Naive thymus-derived CD4-positive, alpha-beta T cell (primary cell): ENCODE results near the gene PRPF19. TPM values are rescaled to one million over a fixed set of nuclear protein-coding genes. Genes with fewer than 3 reads are reported as not detected.
A peak's percentile ranks its signal among the peaks of the same experiment; 100 is the strongest.

Experiments used
- ATAC-seq: fragments of 150-1000 bp; cut with Tn5 transposase; 2 replicates; pipeline ENCODE4 v1.10.0; 2021; ENCODE audit warnings: mild to moderate bottlenecking, moderate library complexity
- CTCF ChIA-PET: fragments of 350-600 bp; sonication (Branson Sonifier 250); formaldehyde crosslinking; loops from one replicate; lab custom pipeline; 2021; ENCODE audit warnings: antibody characterized with exemption; lab: Charles Lee
- POLR2A ChIA-PET: fragments of 350-600 bp; sonication (Branson Sonifier 250); formaldehyde crosslinking; loops from one replicate; lab custom pipeline; 2021; ENCODE audit warnings: antibody characterized with exemption, inconsistent platforms; lab: Charles Lee
- DNase-seq, 9 donors: peaks; one replicate each; pipeline versions ENCODE4 v3.0.0 to v3.0.0-alpha.2; 2020 to 2022; ENCODE audit warnings: mixed read lengths in 1 of 9
- H3K27ac ChIP-seq: one replicate; pipeline ENCODE4 v1.7.0; 2013; ENCODE audit warnings: mild to moderate bottlenecking, low read depth, low read length, moderate library complexity
- H3K27me3 ChIP-seq, 2 donors: one replicate each; pipeline ENCODE4 v1.7.0; 2013; ENCODE audit warnings: low read length in 2 of 2, mild to moderate bottlenecking in 2 of 2, moderate library complexity in 2 of 2; ENCODE audit not compliant: control insufficient read depth in 2 of 2, insufficient read depth in 2 of 2
- H3K36me3 ChIP-seq, 3 experiments: 1 replicate in 2 of 3; 2 replicates in 1 of 3; pipeline ENCODE4 v1.7.0; 2013; ENCODE audit warnings: low read length in 3 of 3, mild to moderate bottlenecking in 3 of 3, moderate library complexity in 1 of 3; ENCODE audit not compliant: insufficient read depth in 3 of 3, control insufficient read depth in 2 of 3
- H3K4me1 ChIP-seq, 2 donors: one replicate each; pipeline ENCODE4 v1.7.0; 2013; ENCODE audit warnings: low read length in 2 of 2, mild to moderate bottlenecking in 2 of 2, moderate library complexity in 1 of 2; ENCODE audit not compliant: control insufficient read depth in 2 of 2, insufficient read depth in 2 of 2
- H3K4me3 ChIP-seq: 2 replicates; pipeline ENCODE4 v1.7.0; 2013; ENCODE audit warnings: mild to moderate bottlenecking, low read length
- H3K9me3 ChIP-seq, 3 experiments: 1 replicate in 2 of 3; 2 replicates in 1 of 3; pipeline ENCODE4 v1.7.0; 2013; ENCODE audit warnings: low read length in 3 of 3; ENCODE audit not compliant: control insufficient read depth in 2 of 3
- H3K27ac Mint-ChIP-seq, 9 donors: one replicate each; pipeline ENCODE4 v1.8.0; 2020 to 2022; ENCODE audit warnings: mixed read lengths in 9 of 9, mild to moderate bottlenecking in 8 of 9, moderate library complexity in 5 of 9, inconsistent platforms in 2 of 9
- H3K27me3 Mint-ChIP-seq, 5 donors: one replicate each; pipeline ENCODE4 v1.8.0; 2021 to 2022; ENCODE audit warnings: mixed read lengths in 5 of 5, mild to moderate bottlenecking in 1 of 5
- H3K36me3 Mint-ChIP-seq, 5 donors: one replicate each; pipeline ENCODE4 v1.8.0; 2020 to 2022; ENCODE audit warnings: mixed read lengths in 5 of 5, mild to moderate bottlenecking in 3 of 5, inconsistent platforms in 1 of 5
- H3K4me1 Mint-ChIP-seq, 7 donors: one replicate each; pipeline ENCODE4 v1.8.0; 2020 to 2022; ENCODE audit warnings: mixed read lengths in 7 of 7, mild to moderate bottlenecking in 3 of 7, inconsistent platforms in 1 of 7
- H3K4me3 Mint-ChIP-seq, 10 donors: one replicate each; pipeline ENCODE4 v1.8.0; 2020 to 2022; ENCODE audit warnings: mild to moderate bottlenecking in 10 of 10, mixed read lengths in 10 of 10, moderate library complexity in 6 of 10, inconsistent platforms in 2 of 10
- H3K9me3 Mint-ChIP-seq, 11 donors: one replicate each; pipeline ENCODE4 v1.8.0; 2020 to 2022; ENCODE audit warnings: mixed read lengths in 11 of 11, mild to moderate bottlenecking in 4 of 11, inconsistent platforms in 1 of 11, moderate library complexity in 1 of 11
- intact Hi-C, 2 donors: fragments of 100-400 bp; cut with micrococcal nuclease; formaldehyde crosslinking; loops; one replicate each; pipeline ENCODE4 v1.15.1; 2023
- polyA plus RNA-seq, 2 donors: library from polyadenylated mRNA; unstranded; fragments of 300-500 nt; fragmentation: Illumina TruSeq; gene quantifications; one replicate each; pipeline ENCODE4 v1.2.3, GENCODE V29; 2021
- total RNA-seq, 6 experiments: library from RNA in 5 of 6; stranded (reverse) in 5 of 6; gene quantifications; 1 replicate in 5 of 6; 2 replicates in 1 of 6; pipeline ENCODE4 v1.2.3 and lab custom pipeline; 2021 to 2026

Gene PRPF19
- total and polyA plus RNA-seq, 7 experiments from 2014 or later, result 17.9 to 139 (median 76.6) TPM

DNA sequence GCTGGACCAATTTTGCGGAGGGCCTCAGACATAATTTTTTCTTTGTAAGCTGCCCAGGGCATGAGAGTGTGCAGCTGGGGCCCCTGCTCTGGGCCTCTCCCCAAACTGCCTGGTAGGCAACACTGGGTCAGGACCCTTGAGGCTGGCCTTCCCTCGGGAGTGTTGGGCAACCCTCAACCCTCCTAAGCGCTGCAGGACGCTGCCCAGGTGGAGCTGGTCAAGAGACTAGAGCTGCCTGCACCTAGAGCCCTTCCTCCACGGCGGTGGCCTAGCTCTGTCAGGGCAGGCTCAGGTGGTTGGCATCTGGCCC, 17.4 kb upstream of the PRPF19 start:
- Mint-ChIP-seq H3K4me1 (peaks cover 8 to 19% (median 16%) of the 10 kb centered on the region in 7 donors), H3K4me3 (peak overlapping the region; percentile 42 to 80 (median 56)), H3K27me3 (peaks cover 5 to 28% (median 15%) of the 10 kb centered on the region in 5 donors), H3K9me3 (no peaks in the 10 kb centered on the region), H3K36me3 (peaks cover 19 to 43% (median 33%) of the 10 kb centered on the region in 5 donors), H3K27ac (no peak overlapping the region)
- peak overlapping the region; percentile 43 for H3K4me3 ChIP-seq
- H3K9me3 ChIP-seq, result no peaks in the 10 kb centered on the region
- DNase-seq (no peak), ATAC-seq (no peak)
- peaks cover 4 to 6% of the 10 kb centered on the region in 2 donors for H3K27me3 ChIP-seq
- peaks cover 4 to 18% of the 10 kb centered on the region in 2 donors for H3K4me1 ChIP-seq
- CTCF ChIA-PET, result interaction anchor here (0.6 to 1.1 kb wide), 4 partner anchors 10 to 432 kb away, joined by 3 to 5 read pairs (median 4); partner anchors contain the start of gene TMEM109
- peaks cover 12 to 38% (median 21%) of the 10 kb centered on the region in 3 experiments for H3K36me3 ChIP-seq
- intact Hi-C loops, result loop anchor here in 1 of 2 donors (1.0 kb wide), 1 partner anchor 9 kb away; the partner anchor contains the start of gene TMEM109
- POLR2A ChIA-PET, result interaction anchor here (0.8 to 1.2 kb wide), 4 partner anchors 9 to 183 kb away, joined by 3 to 5 read pairs (median 3); partner anchors contain the start of gene TMEM109
- H3K27ac ChIP-seq, result no peak overlapping the region

DNA sequence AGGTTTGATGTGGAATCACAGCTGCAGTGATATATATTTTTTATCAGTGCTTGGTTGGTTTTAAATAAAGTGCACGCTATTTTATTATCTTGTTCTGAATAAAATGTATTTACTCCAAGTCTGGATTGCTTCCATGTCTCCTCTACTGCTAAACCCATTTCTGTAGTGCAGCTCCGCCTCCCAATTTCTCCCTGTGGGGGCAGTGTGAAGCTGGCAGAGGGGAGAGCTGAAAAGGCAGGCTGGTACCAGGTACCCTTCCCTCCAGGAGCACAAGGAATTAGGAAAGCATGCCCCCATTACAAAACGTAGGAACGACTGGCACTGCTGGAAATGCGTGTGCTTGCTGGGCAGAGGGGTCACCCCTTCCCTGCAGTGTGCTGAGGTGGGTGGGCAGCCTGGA, 16.9 kb upstream of the PRPF19 start:
- Mint-ChIP-seq H3K36me3 (peaks cover 19 to 44% (median 33%) of the 10 kb centered on the region in 5 donors), H3K9me3 (no peaks in the 10 kb centered on the region), H3K27me3 (peaks cover 5 to 28% (median 15%) of the 10 kb centered on the region in 5 donors)

DNA sequence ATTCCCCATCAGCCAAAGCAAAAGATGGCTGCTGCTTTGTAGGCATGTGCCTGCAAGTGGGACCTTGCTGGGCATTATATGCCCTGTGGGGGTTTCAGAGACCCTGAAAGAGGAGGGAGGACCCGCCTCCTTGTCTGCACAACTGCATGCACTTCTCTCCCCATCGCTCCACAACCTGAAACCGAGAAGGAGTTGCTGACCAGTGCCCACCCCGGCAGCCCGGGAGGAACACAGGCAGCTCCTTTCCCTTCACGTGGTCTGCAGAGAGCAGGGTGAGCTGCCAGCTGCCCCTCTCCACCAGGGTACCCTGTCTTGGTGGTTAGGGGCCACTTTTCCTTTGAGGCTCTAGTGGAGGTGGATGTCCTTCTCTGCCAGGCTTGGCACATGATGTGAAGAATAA, 16.5 kb upstream of the PRPF19 start:
- Histone ChIP-seq H3K4me1 (peaks cover 4 to 18% of the 10 kb centered on the region in 2 donors), H3K27ac (no peak overlapping the region), H3K27me3 (peaks cover 4 to 6% of the 10 kb centered on the region in 2 donors), H3K36me3 (peaks cover 12 to 38% (median 25%) of the 10 kb centered on the region in 3 experiments), H3K4me3 (no peak overlapping the region), H3K9me3 (no peaks in the 10 kb centered on the region)
- no peaks in the 10 kb centered on the region for H3K9me3 Mint-ChIP-seq
- no peak for DNase-seq
- ATAC-seq, result no peak
- H3K4me1 Mint-ChIP-seq, result peaks cover 12 to 21% (median 16%) of the 10 kb centered on the region in 7 donors
- no peak overlapping the region for H3K27ac Mint-ChIP-seq
- intact Hi-C loops, result loop anchor here in 1 of 2 donors (1.0 kb wide), 1 partner anchor 9 kb away; the partner anchor contains the start of gene TMEM109
- ChIA-PET POLR2A (interaction anchor here (1.0 kb wide), 1 partner anchor 10 kb away, joined by 3 read pairs; no protein-coding TSS in a partner anchor), CTCF (interaction anchor here (0.6 to 1.1 kb wide), 2 partner anchors 9 to 433 kb away, joined by 3 read pairs; partner anchors contain the start of gene TMEM109)
- H3K27me3 Mint-ChIP-seq, result peaks cover 5 to 28% (median 15%) of the 10 kb centered on the region in 5 donors
- H3K36me3 Mint-ChIP-seq, result peaks cover 19 to 47% (median 33%) of the 10 kb centered on the region in 5 donors
- H3K4me3 Mint-ChIP-seq, result no peak overlapping the region

More for the DNA sequence above, 16.9 kb upstream of the PRPF19 start:
- no peak for ATAC-seq
- no peak overlapping the region for H3K27ac Mint-ChIP-seq
- Histone ChIP-seq H3K4me3 (no peak overlapping the region), H3K9me3 (no peaks in the 10 kb centered on the region), H3K27me3 (peaks cover 4 to 6% of the 10 kb centered on the region in 2 donors), H3K36me3 (peaks cover 12 to 38% (median 25%) of the 10 kb centered on the region in 3 experiments), H3K27ac (no peak overlapping the region), H3K4me1 (peaks cover 4 to 18% of the 10 kb centered on the region in 2 donors)
- peak overlapping the region in 8 of 10 donors; percentile 37 to 76 (median 65) for H3K4me3 Mint-ChIP-seq
- H3K4me1 Mint-ChIP-seq, result peaks cover 8 to 19% (median 16%) of the 10 kb centered on the region in 7 donors
- ChIA-PET POLR2A (interaction anchor here (0.9 to 1.2 kb wide), 3 partner anchors 8 to 10 kb away, joined by 3 to 5 read pairs (median 3); partner anchors contain the start of gene TMEM109), CTCF (interaction anchor here (0.6 to 1.1 kb wide), 3 partner anchors 10 to 433 kb away, joined by 3 to 5 read pairs (median 3); partner anchors contain the start of gene TMEM109)
- intact Hi-C loops, result loop anchor here in 1 of 2 donors (1.0 kb wide), 1 partner anchor 9 kb away; the partner anchor contains the start of gene TMEM109
- no peak for DNase-seq

DNA sequence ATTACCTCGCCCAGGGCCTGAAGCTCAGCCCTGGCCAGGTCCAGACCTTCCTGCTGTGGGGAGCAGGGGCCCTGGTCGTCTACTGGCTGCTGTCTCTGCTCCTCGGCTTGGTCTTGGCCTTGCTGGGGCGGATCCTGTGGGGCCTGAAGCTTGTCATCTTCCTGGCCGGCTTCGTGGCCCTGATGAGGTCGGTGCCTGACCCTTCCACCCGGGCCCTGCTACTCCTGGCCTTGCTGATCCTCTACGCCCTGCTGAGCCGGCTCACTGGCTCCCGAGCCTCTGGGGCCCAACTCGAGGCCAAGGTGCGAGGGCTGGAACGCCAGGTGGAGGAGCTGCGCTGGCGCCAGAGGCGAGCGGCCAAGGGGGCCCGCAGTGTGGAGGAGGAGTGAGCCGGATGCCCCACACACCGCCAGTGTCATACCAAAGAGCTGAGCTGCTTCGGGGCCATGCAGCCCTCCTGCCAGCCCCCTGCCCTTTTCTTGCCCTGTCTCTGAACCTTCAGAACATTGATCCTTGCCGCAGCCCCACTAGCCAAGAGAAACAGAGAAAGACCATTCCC, 15.5 kb upstream of the PRPF19 start:
- Histone ChIP-seq H3K4me1 (peaks cover 6 to 18% of the 10 kb centered on the region in 2 donors), H3K9me3 (no peaks in the 10 kb centered on the region), H3K27me3 (peaks cover 4 to 6% of the 10 kb centered on the region in 2 donors), H3K27ac (no peak overlapping the region), H3K4me3 (no peak overlapping the region), H3K36me3 (peaks cover 12 to 38% (median 25%) of the 10 kb centered on the region in 3 experiments)
- POLR2A ChIA-PET, result no interaction called here
- ATAC-seq (no peak), DNase-seq (no peak)
- Mint-ChIP-seq H3K36me3 (peaks cover 22 to 52% (median 35%) of the 10 kb centered on the region in 5 donors), H3K27ac (no peak overlapping the region), H3K4me1 (peaks cover 17 to 22% (median 22%) of the 10 kb centered on the region in 7 donors), H3K4me3 (no peak overlapping the region), H3K9me3 (no peaks in the 10 kb centered on the region), H3K27me3 (peaks cover 5 to 20% (median 15%) of the 10 kb centered on the region in 5 donors)
- CTCF ChIA-PET, result no interaction called here
- intact Hi-C loops, result no loop called here

DNA sequence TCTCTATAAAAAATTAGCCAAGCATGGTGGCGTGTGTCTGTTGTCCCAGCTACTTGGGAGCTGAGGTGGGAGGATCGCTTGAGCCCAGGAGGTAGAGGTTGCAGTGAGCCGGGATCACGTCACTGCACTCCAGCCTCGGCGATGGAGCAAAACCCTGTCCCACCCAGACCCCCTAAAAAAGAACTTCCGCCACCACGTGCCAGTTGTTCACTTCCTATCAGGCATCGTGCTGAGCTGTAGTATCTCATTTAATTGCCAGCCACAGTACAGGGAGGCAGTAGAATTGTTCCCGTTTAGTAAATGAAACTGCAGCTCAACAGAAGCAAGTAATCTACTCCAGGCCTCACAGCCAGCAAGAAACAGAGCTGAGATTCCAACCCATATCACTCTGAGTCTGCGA, 14.9 kb upstream of the PRPF19 start:
- Histone ChIP-seq H3K36me3 (peaks cover 12 to 38% (median 25%) of the 10 kb centered on the region in 3 experiments), H3K27me3 (peaks cover 4 to 6% of the 10 kb centered on the region in 2 donors), H3K27ac (no peak overlapping the region), H3K9me3 (no peaks in the 10 kb centered on the region), H3K4me1 (peaks cover 12 to 24% of the 10 kb centered on the region in 2 donors), H3K4me3 (no peak overlapping the region)
- Mint-ChIP-seq H3K4me3 (no peak overlapping the region), H3K36me3 (peaks cover 22 to 52% (median 35%) of the 10 kb centered on the region in 5 donors), H3K27ac (no peak overlapping the region), H3K4me1 (peaks cover 23 to 26% (median 25%) of the 10 kb centered on the region in 7 donors), H3K9me3 (no peaks in the 10 kb centered on the region), H3K27me3 (peaks cover 5 to 15% (median 14%) of the 10 kb centered on the region in 5 donors)
- intact Hi-C loops, result no loop called here
- no peak for ATAC-seq
- ChIA-PET CTCF (interaction anchor here (1.2 kb wide), 1 partner anchor 90 kb away, joined by 5 read pairs; no protein-coding TSS in a partner anchor), POLR2A (no interaction called here)
- DNase-seq, result no peak

DNA sequence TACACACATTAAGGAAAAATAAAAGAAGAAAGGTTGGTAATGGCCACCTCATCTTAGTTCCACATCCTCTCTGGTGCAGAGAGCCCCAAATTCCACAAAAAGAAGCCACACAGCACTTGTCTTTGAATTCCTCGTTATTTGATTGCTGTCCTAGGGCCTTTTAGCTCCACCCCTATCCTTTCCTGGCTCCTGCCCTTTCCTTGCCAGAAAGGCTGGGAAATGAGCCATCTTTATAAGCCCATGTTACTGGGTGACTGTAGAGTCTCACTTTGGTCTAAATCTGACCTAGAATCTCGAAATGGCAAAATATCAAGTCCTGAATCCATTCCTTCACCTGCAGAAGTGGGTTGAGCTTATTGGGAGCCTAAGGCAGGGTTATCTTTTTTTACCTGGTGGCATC, 13.6 kb upstream of the PRPF19 start:
- Histone ChIP-seq H3K9me3 (no peaks in the 10 kb centered on the region), H3K27ac (no peak overlapping the region), H3K4me3 (no peak overlapping the region), H3K27me3 (peaks cover 0 to 3% of the 10 kb centered on the region in 2 donors), H3K36me3 (peaks cover 12 to 38% (median 25%) of the 10 kb centered on the region in 3 experiments), H3K4me1 (peaks cover 16 to 30% of the 10 kb centered on the region in 2 donors)
- ATAC-seq, result no peak
- intact Hi-C loops, result loop anchor here in 1 of 2 donors (5.0 to 10.0 kb wide), 3 partner anchors 162 to 515 kb away; partner anchors contain the start of genes CYB561A3, SDHAF2 and TMEM138
- CTCF ChIA-PET, result interaction anchor here (0.7 to 1.1 kb wide), 2 partner anchors 27 to 209 kb away, joined by 3 to 6 read pairs; no protein-coding TSS in a partner anchor
- POLR2A ChIA-PET, result no interaction called here
- H3K27ac Mint-ChIP-seq, result no peak overlapping the region
- H3K27me3 Mint-ChIP-seq, result peaks cover under 1 to 9% (median 5%) of the 10 kb centered on the region in 5 donors
- no peak for DNase-seq
- H3K36me3 Mint-ChIP-seq, result peaks cover 22 to 52% (median 35%) of the 10 kb centered on the region in 5 donors
- H3K9me3 Mint-ChIP-seq, result no peaks in the 10 kb centered on the region
- H3K4me1 Mint-ChIP-seq, result peaks cover 24 to 33% (median 29%) of the 10 kb centered on the region in 7 donors
- no peak overlapping the region for H3K4me3 Mint-ChIP-seq
